ENCODE measurements around the gene AUTS2.
"Not testable (repeated sequence)": the region's sequence is repeated elsewhere in the genome, so short reads cannot be mapped to it uniquely, and the experiment has no call there.

Gene AUTS2

GRCh38 chr7:70355198-70356020, 757.1 kb downstream of the AUTS2 start:
- TF ChIP-seq CTCF (conservative IDR thresholded peaks at IDR 0.05; ENCODE audit: low read depth, low read length) = no peak
- no peak for DNase-seq (ENCODE audit: low read depth)
- no peak overlapping the region for H3K4me3 ChIP-seq (ENCODE audit: low read length)

- H3K4me3 ChIP-seq (ENCODE audit: low read length) = no peak overlapping the region
- no peak for DNase-seq (ENCODE audit: low read depth)
- TF ChIP-seq CTCF (conservative IDR thresholded peaks at IDR 0.05; ENCODE audit: low read depth, low read length) = no peak
These were observed 758.0 kb downstream of the AUTS2 start for GRCh38 chr7:70356085-70356786.

- H3K4me3 ChIP-seq (ENCODE audit: low read length) = no peak overlapping the region
- DNase-seq (ENCODE audit: low read depth) = no peak
- no peak for TF ChIP-seq CTCF (conservative IDR thresholded peaks at IDR 0.05; ENCODE audit: low read depth, low read length)
These were observed 758.6 kb downstream of the AUTS2 start for GRCh38 chr7:70356787-70357328.

GRCh38 chr7:70360557-70360956, 762.3 kb downstream of the AUTS2 start:
- TF ChIP-seq CTCF (conservative IDR thresholded peaks at IDR 0.05; ENCODE audit: low read depth, low read length) = no peak
- H3K4me3 ChIP-seq (ENCODE audit: low read length) = no peak overlapping the region
- no peak for DNase-seq (ENCODE audit: low read depth)

- no peak for DNase-seq (ENCODE audit: low read depth)
- TF ChIP-seq CTCF (conservative IDR thresholded peaks at IDR 0.05; ENCODE audit: low read depth, low read length) = no peak
- H3K4me3 ChIP-seq (ENCODE audit: low read length) = no peak overlapping the region
These were observed 763.5 kb downstream of the AUTS2 start for GRCh38 chr7:70361821-70362220.

DNA sequence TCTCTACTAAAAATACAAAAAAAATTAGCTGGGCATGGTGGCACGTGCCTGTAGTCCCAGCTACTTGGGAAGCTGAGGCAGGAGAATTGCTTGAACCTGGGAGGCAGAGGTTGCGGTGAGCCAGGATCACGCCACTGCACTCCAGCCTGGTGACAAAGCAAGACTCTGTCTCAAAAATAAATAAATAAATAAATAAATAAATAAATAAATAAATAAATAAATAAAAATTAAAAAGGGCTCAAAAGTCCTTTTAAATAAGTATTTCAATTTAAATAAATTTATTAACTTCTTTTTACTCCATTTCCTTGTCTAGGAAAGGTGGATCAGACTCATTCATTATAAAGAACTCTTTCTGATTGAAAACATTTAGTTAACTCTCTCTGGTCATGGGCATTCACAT, 766.1 kb downstream of the AUTS2 start:
- DNase-seq (ENCODE audit: low read depth); H3K4me3 ChIP-seq (ENCODE audit: low read length): not testable (repeated sequence)

- TF ChIP-seq CTCF (conservative IDR thresholded peaks at IDR 0.05; ENCODE audit: low read depth, low read length) = no peak
- no peak for DNase-seq (ENCODE audit: low read depth)
- no peak overlapping the region for H3K4me3 ChIP-seq (ENCODE audit: low read length)
These were observed 773.4 kb downstream of the AUTS2 start for GRCh38 chr7:70371652-70372051.
